22Rv1 (cell line): ENCODE results near the gene HES4.

Experiments used
- H3K27ac ChIP-seq: fragments of 450-650 bp; 2 replicates; pipeline ENCODE4 v1.5.1; 2017
- ZFX ChIP-seq: fragments of 450-650 bp; IDR thresholded peaks from 2 replicates; pipeline ENCODE4 v1.6.1; 2017; ENCODE audit warnings: antibody characterized with exemption, borderline replicate concordance
- TF ChIP-seq, protein P1 (sequence below): fragments of 450-650 bp; IDR thresholded peaks from 2 replicates; pipeline ENCODE4 v1.5.1; 2017; ENCODE audit warnings: mild to moderate bottlenecking

HES4 gene

DNA sequence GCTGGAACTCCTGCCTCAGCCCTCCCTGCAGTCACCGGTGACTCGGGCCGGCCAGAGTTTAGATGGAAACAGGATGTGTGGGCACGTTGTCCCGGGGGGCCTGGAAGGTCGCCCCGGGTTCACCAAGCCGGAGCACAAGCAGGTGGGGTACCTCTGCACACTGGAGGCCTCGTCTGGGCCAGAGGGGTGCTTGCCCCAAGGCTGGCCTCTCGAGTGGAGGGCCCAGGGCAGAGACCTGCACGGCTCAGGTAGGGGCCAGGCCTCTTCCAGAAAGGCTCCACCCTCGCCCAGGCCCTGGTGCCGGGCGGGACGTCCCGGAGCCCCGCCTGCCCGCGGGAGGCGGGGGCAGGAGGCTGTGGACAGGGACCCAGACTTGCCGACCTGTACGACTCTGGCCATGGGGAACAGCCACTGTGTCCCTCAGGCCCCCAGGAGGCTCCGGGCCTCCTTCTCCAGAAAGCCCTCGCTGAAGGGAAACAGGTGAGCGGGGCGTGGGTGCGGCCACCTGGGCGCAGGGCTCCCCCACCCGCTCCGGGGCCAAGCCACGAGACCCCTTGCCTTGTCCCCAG lies 33.7 kb downstream of the HES4 start, which contains the start of gene PLEKHN1:
Gene PLEKHN1, plus strand, starts transcription at position 348 of the 569 bp plus-strand sequence. Its CDS starts 50 bp downstream, at position 398.
- H3K27ac ChIP-seq, result peak within 1 kb of the TSS; percentile 89
- TF ChIP-seq ZFX, result no peak
- TF ChIP-seq, protein P1, sequence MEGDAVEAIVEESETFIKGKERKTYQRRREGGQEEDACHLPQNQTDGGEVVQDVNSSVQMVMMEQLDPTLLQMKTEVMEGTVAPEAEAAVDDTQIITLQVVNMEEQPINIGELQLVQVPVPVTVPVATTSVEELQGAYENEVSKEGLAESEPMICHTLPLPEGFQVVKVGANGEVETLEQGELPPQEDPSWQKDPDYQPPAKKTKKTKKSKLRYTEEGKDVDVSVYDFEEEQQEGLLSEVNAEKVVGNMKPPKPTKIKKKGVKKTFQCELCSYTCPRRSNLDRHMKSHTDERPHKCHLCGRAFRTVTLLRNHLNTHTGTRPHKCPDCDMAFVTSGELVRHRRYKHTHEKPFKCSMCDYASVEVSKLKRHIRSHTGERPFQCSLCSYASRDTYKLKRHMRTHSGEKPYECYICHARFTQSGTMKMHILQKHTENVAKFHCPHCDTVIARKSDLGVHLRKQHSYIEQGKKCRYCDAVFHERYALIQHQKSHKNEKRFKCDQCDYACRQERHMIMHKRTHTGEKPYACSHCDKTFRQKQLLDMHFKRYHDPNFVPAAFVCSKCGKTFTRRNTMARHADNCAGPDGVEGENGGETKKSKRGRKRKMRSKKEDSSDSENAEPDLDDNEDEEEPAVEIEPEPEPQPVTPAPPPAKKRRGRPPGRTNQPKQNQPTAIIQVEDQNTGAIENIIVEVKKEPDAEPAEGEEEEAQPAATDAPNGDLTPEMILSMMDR, result no peak

GRCh38 chr1:965526-966134 lies 34.3 kb downstream of the HES4 start:
- no peak for TF ChIP-seq ZFX
- TF ChIP-seq, protein P1, result no peak
- peak overlapping the region; percentile 89 for H3K27ac ChIP-seq

GRCh38 chr1:964691-965525 lies 35.0 kb downstream of the HES4 start:
- TF ChIP-seq, protein P1, result no peak
- TF ChIP-seq ZFX, result no peak
- no peak overlapping the region for H3K27ac ChIP-seq

- no peak for TF ChIP-seq ZFX
- TF ChIP-seq, protein P1, result no peak
- no peak overlapping the region for H3K27ac ChIP-seq
These were observed 36.0 kb downstream of the HES4 start for GRCh38 chr1:963746-964525.

DNA sequence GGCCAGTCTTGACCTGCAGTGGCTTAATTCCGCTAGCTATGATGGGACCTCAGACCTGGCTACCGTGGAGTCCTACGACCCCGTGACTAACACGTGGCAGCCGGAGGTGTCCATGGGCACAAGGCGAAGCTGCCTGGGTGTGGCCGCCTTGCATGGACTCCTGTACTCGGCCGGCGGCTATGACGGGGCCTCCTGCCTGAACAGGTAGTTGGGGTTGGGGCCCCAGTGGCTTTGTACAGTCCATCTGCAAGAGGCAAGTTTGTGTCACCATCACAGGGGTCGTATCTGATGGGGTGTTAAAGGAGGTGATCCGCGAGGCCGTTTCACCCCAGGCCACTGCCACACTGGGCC lies 36.6 kb downstream of the HES4 start:
- TF ChIP-seq, protein P1, result no peak
- TF ChIP-seq ZFX, result no peak
- no peak overlapping the region for H3K27ac ChIP-seq

DNA sequence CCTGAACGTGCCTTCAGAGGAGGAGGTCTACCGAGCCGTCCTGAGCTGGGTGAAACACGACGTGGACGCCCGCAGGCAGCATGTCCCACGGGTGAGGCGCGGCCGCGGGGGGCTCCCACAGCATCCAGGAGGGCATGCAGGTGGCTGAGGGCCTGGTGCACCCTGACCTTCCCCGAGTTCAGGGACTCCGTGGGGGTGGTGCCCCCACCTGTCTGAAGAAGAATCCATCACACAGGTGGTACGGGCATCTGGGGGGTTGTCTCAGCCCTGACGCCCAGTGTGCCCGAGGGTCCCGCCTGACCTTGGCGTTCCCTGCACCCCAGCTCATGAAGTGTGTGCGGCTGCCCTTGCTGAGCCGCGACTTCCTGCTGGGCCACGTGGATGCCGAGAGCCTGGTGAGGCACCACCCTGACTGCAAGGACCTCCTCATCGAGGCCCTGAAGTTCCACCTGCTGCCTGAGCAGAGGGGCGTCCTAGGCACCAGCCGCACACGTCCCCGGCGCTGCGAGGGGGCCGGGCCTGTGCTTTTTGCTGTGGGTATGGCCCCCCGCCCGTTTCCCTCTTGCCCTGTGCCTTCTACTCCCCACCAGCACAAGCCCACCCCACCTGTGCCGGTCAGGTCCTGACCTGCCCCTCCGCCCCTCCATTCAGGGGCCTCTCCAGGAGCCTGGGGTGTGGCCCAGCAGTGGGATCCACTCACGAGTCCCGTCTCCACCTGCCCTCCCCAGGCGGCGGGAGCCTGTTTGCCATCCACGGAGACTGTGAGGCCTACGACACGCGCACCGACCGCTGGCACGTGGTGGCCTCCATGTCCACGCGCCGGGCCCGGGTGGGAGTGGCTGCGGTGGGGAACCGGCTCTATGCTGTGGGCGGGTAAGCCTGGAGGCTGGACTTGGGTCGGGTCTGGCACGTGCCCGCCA lies 37.3 kb downstream of the HES4 start:
- TF ChIP-seq, protein P1, result no peak
- no peak for TF ChIP-seq ZFX
- H3K27ac ChIP-seq, result no peak overlapping the region
